T-helper 2 cell (primary cell): ENCODE data around the gene ALS2CL.
A peak's percentile ranks its signal among the peaks of the same experiment; 100 is the strongest.

Source experiments
- DNase-seq, 5 experiments: peaks; one replicate each; pipeline versions ENCODE4 v3.0.0 to v3.0.0-alpha.2; 2012 to 2022

The ALS2CL gene

GRCh38 chr3:46663591-46664135, 29.8 kb downstream of the ALS2CL start:
- no peak for DNase-seq

- DNase-seq, result no peak
Observed at GRCh38 chr3:46662771-46663551, 30.5 kb downstream of the ALS2CL start.

- DNase-seq, result no peak
Observed at GRCh38 chr3:46661776-46662766, 31.4 kb downstream of the ALS2CL start.

- DNase-seq, result no peak
Observed at GRCh38 chr3:46660543-46661523, 32.6 kb downstream of the ALS2CL start.

GRCh38 chr3:46660003-46660402, 33.5 kb downstream of the ALS2CL start:
- no peak for DNase-seq

GRCh38 chr3:46659285-46659684, 34.2 kb downstream of the ALS2CL start:
- no peak for DNase-seq

GRCh38 chr3:46656778-46657556, 36.5 kb downstream of the ALS2CL start:
- DNase-seq, result no peak

GRCh38 chr3:46655271-46655670, 38.2 kb downstream of the ALS2CL start:
- DNase-seq, result no peak

GRCh38 chr3:46651084-46651483, 42.4 kb downstream of the ALS2CL start:
- no peak for DNase-seq

- no peak for DNase-seq
Observed at GRCh38 chr3:46649436-46649835, 44.0 kb downstream of the ALS2CL start.

- no peak for DNase-seq
Observed at GRCh38 chr3:46648096-46648495, 45.4 kb downstream of the ALS2CL start.

- DNase-seq, result no peak
Observed at GRCh38 chr3:46646700-46647099, 46.8 kb downstream of the ALS2CL start.

GRCh38 chr3:46643701-46644100, 49.8 kb downstream of the ALS2CL start:
- no peak for DNase-seq

GRCh38 chr3:46642971-46643370, 50.5 kb downstream of the ALS2CL start:
- DNase-seq, result no peak

- DNase-seq, result no peak
Observed at GRCh38 chr3:46640927-46641326, 52.6 kb downstream of the ALS2CL start.

GRCh38 chr3:46639221-46639620, 54.3 kb downstream of the ALS2CL start:
- no peak for DNase-seq

- no peak for DNase-seq
Observed at GRCh38 chr3:46634856-46635255, 58.6 kb downstream of the ALS2CL start.

GRCh38 chr3:46632792-46633191, 60.7 kb downstream of the ALS2CL start:
- DNase-seq, result no peak

- peak; percentile 52 to 83 (median 63) for DNase-seq
Observed at GRCh38 chr3:46629551-46630517, 63.6 kb downstream of the ALS2CL start.

GRCh38 chr3:46628901-46629369, 64.5 kb downstream of the ALS2CL start:
- no peak for DNase-seq
